Kasumi-1 (cell line): ENCODE data around the gene OR8B2.
"Not testable (repeated sequence)": the region's sequence is repeated elsewhere in the genome, so short reads cannot be mapped to it uniquely, and the experiment has no call there.

Source experiments
- DNase-seq, 2 experiments: peaks; one replicate each; lab custom pipeline; 2025; lab: John Stamatoyannopoulos, UW

OR8B2 gene, protein sequence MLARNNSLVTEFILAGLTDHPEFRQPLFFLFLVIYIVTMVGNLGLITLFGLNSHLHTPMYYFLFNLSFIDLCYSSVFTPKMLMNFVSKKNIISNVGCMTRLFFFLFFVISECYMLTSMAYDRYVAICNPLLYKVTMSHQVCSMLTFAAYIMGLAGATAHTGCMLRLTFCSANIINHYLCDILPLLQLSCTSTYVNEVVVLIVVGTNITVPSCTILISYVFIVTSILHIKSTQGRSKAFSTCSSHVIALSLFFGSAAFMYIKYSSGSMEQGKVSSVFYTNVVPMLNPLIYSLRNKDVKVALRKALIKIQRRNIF

DNA sequence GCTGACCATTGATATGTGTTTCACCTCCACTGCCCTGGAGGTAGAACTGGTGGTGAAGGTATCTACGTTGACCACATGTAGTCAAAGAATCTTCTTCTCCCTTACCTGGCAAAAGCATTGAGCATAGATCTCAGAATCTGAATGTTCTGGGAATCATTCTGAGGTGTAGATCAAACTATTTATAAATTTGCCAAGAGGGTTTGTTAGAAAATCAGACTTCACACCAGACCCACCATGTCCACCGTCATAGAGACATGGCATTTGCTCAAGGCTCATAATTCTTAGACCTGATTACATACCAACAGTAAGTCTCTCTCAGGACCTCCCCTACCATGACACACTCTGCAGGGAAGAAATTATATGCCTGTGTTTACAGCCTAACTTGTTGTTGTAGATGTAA, at the start of gene OR8B2:
Gene OR8B2 (minus strand): TSS at position 101 of the 400 bp plus-strand sequence. CDS start 1,156 bp downstream, outside the sequence.
- DNase-seq, result no peak

DNA sequence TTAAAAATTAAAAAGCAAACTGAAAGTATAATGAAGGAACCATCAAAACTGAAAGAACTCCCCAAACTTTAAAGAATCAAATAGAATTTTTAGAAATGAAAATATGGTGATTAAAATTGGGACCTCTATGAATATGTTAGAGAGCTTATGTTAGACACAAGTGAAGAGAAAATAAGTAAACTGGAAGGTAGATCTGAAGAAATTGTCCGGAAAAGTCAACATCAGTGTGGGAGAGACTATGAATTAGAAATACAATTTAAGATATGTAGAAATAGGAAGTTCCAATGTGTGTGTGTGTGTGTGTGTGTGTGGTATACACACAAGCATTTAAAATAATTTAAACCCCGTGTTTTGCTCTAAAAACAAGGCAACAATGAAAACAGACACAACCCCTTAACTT, 45.3 kb upstream of the OR8B2 start:
- DNase-seq, result no peak

DNA sequence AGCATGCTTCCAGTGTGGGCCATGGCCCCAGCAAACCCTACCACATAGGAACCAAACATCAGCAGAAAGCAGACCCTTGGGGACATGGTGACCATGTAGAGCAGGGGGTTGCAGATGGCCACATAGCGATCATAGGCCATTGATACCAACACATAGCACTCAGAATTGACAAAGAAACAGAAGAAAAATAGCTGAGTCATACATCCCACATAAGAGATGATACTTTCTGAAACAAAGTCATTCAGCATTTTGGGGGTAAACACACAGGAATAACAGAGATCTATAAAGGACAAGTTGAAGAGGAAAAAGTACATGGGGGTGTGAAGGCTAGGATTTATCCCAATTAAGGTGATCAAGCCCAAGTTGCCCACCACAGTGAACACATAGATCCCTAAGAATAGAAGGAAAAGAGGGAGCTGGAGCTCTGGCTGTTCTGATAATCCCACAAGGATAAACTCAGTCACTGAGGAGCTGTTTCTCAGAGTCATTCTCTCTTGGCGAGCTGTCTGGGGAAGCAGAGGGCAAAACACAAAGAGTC, 40.2 kb upstream of the OR8B2 start, which contains the start of gene OR8B4:
Gene OR8B4 (minus strand): TSS at position 488 of the 538 bp plus-strand sequence. CDS start 0 bp downstream, at position 488.
- DNase-seq, result no peak

DNA sequence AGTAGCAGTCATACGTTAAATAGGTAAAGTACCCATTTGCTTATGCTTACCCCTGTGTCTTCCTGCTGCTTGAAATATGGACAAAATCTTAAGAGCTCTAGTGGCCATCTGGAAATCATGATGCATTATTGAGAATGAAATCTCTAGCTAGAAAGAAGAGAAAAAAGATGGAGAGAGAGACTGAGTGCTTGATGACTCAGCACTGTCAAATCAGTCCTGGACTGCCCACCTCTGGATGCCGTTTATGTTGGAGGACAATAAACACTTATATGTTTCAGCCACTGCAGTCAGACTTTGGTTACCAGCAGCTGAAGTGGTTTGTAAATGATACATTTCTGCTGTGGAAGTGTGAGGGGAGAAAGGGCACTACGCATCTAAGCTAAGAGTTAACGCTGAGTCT, 36.7 kb upstream of the OR8B2 start:
- DNase-seq, result no peak

DNA sequence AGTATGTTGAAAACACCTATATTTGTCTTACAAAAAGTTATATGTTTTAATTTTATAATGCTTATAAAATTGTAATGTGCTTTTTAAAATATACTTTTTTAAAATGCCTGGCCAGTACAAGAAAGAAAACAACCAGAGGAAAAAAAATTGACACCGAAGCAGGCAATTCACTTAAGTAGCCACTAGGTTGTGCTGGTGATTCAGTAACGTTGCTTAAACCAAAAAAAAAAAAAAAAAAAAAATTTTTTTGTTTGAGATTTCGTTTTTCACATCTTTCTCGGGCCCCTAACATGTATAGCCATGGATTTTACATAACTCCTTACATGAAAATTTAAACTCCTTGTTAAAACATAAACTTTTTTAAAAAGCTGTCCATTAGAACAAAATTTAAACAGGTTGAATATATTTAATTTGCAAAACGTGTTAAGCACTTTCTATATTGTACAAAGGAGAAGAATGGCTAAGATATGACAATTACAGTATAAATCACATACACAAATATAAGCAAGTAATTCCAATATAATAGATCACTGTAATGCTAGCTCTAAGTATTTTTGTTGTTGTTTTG, 31.1 kb upstream of the OR8B2 start:
- DNase-seq, result peak; percentile 29 to 34

DNA sequence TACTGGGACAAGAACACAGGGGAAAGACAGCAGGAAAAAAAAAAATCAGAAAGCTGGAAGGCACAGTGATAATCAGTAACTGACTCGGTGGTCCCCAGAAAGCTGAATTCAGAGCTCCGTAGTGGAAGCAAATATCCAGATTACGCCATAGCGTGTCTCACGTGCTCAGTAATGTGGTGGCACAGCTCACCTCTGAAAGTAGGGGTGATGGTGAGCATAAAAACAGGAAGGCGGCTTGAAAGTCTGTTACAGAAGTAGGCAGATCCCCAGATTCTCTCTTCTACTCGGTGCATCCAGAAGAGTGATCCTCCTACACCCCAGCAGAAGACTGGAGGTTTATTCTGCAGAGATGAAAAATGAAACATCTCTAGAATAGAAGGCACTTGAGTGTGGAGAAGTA, 25.6 kb upstream of the OR8B2 start:
- no peak for DNase-seq

DNA sequence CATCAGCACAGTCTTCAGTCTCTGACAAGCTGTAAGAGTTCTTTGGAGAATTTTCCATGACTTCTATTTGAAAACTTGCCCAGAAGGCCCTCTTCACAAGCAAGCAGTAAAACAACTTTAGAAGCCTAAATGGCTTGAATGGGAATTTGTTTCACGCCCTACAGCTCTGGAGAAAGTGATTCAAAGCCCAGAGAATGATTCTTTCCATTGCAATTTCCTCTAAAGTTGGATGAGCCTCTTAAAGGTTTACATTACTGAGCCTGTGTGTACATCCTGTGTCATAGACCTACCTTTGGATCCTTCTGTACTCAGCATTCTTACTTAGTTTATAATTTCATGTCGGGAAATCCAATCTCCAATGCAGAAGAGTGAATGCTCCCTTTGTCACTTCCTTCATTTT, 21.3 kb upstream of the OR8B2 start:
- no peak for DNase-seq

DNA sequence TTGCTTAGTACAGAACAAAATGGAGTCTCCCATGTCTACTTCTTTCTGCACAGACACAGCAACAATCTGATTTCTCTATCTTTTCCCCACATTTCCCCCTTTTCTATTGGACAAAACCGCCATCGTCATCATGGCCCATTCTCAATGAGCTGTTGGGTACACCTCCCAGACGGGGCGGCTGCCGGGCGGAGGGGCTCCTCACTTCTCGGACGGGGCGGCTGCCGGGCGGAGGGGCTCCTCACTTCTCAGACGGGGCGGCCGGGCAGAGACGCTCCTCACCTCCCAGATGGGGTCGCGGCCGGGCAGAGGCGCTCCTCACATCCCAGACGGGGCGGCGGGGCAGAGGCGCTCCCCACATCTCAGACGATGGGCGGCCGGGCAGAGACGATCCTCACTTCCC, 18.9 kb upstream of the OR8B2 start:
- DNase-seq, result not testable (repeated sequence)

DNA sequence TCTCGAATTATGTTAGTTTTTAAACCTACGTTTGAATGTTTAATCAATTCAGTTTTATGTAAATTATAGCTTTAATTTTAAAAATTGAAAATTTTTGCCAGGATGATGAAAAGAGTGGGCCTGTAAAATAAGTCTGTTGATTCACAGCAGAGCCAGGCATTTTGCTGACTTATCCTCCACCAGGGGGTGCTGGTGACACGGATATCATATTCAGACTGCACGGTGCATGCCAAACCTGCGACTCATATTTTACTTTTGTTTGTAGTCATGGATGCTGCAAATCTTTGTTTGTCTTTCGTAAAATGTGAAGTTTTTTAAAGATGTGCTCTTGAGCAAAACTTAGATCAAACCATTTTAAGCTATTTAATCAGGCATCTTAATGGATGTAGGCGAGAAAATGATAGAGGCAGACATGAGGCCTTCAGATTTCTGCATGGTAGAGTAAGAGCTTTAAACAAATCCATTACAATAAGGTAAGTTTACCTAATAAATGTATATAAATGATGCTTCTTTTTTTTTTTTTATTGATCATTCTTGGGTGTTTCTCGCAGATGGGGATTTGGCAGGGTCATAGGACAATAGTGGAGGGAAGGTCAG, 18.1 kb upstream of the OR8B2 start:
- peak; percentile 55 to 69 for DNase-seq

DNA sequence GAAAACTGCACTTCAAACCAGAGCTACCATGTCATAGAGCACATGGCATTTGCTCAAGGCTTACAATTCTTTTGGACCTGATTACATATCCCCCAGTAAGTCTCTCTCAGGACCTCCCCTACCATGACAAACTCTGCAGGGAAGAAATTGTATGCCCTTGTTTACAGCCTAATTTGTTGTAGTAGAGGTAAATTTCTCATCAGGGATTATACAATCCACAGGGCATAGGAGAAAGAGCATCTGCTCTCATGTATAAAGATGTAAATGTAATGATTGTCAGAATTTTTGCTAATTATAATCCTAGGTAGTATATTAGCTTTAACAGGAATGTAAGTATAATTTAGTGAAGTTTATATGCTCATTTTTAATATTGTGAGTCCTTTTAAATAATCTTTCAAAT, 14.6 kb upstream of the OR8B2 start, which contains the start of gene OR8B3:
Gene OR8B3 (minus strand): TSS at position 101 of the 400 bp plus-strand sequence. CDS start 1,673 bp downstream, outside the sequence.
- no peak for DNase-seq

DNA sequence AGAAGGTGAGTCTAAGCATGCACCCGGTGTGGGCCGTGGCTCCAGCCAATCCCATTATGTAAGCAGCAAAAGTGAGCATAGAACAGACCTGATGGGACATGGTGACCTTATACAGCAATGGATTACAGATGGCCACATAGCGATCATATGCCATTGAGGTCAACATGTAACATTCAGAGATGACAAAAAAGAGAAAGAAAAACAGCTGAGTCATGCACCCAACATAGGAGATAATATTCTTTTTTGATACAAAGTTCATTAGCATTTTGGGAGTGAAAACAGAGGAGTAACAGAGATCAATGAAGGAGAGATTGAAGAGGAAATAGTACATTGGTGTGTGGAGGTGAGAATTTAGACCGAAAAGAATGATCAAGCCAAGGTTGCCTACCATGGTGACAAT, 12.5 kb upstream of the OR8B2 start:
- not testable (repeated sequence) for DNase-seq

DNA sequence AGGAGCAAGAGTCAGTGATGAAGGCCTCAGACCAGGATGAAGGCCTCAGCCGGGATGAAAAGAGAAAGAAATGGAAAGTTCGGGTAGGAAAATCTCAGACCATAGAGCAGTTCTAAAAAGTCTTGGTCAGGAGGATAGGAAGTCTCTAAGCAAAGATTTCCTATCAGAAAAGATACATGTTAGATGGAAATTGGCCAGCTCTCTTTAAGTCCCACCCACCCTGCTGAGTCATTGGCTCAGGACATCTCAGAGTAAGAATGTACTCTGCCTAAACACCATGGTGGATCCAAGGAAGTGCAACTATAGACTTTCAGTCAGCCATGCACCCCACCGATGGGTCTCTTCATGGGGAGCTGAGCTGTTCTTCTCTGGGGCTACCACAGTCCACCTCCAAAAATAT, 10.1 kb upstream of the OR8B2 start:
- no peak for DNase-seq

DNA sequence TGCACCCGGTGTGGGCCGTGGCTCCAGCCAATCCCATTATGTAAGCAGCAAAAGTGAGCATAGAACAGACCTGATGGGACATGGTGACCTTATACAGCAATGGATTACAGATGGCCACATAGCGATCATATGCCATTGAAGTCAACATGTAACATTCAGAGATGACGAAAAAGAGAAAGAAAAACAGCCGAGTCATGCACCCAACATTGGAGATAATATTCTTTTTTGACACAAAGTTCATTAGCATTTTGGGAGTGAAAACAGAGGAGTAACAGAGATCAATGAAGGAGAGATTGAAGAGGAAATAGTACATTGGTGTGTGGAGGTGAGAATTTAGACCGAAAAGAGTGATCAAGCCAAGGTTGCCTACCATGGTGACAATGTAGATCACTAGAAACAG, 1.4 kb downstream of the OR8B2 start:
- not testable (repeated sequence) for DNase-seq

DNA sequence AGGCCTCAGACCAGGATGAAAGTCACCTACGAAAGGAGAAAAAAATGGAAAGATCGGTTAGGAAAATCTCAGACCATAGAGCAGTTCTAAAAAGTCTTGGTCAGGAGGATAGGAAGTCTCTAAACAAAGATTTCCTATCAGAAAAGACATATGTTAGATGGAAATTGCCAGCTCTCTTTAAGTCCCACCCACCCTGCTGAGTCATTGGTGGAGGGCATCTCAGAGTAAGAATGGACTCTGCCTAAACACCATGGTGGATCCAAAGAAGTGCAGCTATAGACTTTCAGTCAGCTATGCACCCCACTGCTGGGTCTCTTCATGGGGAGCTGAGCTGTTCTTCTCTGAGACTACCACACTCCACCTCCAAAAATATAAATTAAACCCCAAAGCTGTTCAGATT, 3.7 kb downstream of the OR8B2 start:
- no peak for DNase-seq

DNA sequence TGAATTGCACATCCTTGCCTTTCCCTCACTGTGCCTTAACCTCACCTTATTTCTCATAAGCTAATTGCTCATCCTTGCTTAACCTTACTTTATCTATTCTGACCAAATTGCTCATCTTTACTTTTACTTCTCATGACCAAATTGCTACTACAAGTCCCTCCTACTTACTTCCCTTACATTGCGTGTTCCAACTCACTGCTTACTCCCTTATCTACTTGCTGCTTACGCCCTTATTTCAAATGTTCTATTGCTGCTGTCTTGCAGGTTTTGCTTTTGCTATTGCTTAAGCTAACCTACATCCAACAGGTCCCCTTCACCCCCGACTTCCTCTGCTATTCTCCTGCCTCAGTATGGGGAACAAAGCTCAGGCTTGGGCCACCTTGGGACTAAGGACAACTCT, 8.0 kb downstream of the OR8B2 start:
- DNase-seq, result no peak

DNA sequence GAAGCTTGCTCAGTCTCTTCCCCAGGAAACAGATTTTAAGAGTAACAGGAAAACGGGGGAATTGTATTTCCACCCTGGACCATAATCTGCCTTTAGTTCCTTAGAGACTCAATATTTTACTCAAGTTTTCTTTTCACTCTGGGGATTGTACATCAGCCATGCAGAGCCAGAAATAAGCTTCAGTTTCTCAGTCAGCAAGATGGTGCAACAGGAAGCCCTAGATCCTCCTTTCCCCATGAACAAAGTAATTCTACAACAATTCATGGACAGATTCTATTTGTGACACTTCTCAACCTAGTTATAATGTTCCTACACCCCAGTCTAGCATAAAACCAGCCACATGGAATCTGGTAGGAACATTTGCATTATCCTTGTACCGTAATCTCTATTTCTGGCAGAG, 24.7 kb downstream of the OR8B2 start:
- DNase-seq, result no peak

DNA sequence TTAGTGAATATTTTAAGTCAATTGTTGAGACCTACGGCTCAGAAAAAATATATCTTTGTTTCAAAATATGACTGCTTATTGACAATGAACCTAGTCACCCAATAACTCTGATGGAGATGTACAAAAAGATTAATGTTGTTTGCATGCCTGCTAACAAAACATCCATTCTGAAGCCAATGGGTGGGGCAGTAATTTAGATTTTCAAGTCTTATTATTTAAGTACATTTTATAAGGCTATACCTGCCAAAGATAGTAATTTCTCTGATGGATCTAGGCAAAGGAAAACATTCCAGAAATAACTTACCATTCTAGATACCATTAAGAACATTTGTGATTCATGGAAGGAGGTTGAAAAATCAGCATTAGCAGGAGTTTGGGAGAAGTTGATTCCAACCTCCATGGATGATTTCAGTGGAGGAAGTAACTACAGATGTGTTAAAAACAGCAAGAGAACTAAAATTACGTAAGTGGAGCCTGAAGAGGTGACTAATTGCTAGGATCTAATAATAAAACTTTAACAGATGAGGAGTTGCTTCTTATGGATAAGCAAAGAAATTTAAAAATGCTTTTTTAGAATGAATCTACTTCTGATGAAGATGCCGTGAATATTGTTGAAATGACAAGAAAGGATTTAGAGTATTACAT, 37.9 kb downstream of the OR8B2 start:
- DNase-seq, result no peak

DNA sequence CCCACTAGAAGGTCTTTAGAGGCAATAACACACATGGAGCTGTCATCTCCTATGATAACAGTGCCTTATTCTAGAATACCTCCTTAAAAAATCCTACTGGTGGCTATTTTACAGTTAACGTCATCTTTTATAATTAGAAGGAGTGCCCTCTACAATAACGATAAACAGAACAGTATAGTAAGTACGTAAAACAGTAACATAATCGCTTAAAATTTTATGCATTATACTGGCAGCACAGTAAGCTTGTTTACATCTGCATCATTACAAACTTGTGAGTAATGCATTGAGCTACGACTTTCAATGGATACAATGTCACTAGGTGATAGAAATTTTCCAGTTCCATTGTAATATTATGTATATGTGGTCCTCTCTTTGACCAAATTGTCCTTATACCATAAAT, 40.0 kb downstream of the OR8B2 start:
- no peak for DNase-seq

DNA sequence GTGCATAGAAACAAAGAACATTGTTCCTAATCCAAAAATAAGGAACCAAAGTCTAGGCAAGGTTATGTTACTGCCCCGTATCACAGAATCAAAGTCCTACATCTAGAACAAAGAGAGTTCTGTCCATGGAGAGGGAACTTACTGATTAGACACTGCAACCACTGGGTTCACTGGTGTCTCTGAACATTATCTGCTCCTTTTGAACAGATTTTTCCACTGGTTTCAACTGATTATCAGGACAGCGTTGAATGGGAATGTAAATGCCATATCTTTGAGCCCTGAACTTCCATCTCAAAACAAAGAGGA, 44.2 kb downstream of the OR8B2 start:
- DNase-seq, result no peak

DNA sequence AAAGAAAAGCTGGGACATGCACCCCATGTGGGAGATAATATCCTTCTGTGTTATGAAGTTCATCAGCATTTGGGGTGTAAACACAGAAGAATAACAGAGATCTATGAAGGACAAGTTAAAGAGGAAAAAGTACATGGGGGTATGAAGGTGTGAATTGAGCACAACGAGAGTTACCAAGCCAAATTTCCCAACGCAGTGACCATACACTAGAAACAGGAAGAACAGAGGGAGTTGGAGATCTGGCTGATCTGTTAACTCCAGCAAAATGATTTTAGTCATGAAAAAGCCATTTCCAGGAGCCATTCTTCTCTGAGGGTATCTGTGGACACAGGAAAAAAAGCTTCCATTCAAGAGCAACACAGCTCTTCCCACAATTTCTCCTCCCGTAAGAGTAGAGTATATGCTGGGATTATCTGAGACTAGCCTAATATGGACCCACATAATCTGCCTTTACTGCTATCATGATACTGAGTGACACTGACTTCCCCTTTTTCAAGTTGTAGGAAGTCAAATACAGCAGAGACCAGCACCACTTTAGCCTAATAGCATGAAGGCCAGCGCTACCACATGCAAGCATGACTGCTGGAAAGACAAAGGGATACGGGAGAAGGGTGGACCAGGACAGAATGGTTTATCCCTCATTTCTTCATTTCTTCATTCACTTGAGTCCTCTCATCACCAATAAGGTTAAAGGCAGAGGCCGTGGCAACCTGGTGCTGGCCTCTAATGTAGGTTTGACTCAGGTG, 44.7 kb downstream of the OR8B2 start:
- no peak for DNase-seq
